Heart left ventricle (tissue), 16 donors: ENCODE measurements around the gene EPHA1. TPM values are rescaled to one million over a fixed set of nuclear protein-coding genes. Genes with fewer than 3 reads are reported as not detected.

ENCODE experiments used
- ATAC-seq, 4 donors: fragments of 200-7000 bp; cut with Tn5 transposase; one replicate each; pipeline ENCODE4 v1.9.1; 2020 to 2022; ENCODE audit warnings: moderate library complexity in 4 of 4, mild to moderate bottlenecking in 3 of 4, moderate number of reproducible peaks in 1 of 4
- DNase-seq, 5 donors: peaks; one replicate each; pipeline ENCODE4 v3.0.0-alpha.2; 2020
- H3K27ac ChIP-seq, 12 donors: fragments of 200-600 bp; sonication (generic) in 4 of 12; one replicate each; pipeline versions ENCODE4 v1.5.0 to v1.8.0; 2016 to 2022; ENCODE audit warnings: mild to moderate bottlenecking in 2 of 12
- H3K27me3 ChIP-seq, 9 donors: fragments of 200-600 bp; sonication (generic) in 2 of 9; one replicate each; pipeline versions ENCODE4 v1.5.1 to v1.8.0; 2016 to 2022; ENCODE audit warnings: mild to moderate bottlenecking in 3 of 9
- H3K36me3 ChIP-seq, 9 donors: fragments of 200-600 bp; sonication (generic) in 2 of 9; one replicate each; pipeline versions ENCODE4 v1.5.0 to v1.8.0; 2018 to 2022; ENCODE audit warnings: mild to moderate bottlenecking in 2 of 9
- H3K4me1 ChIP-seq, 12 donors: fragments of 200-600 bp; sonication (generic) in 4 of 12; one replicate each; pipeline versions ENCODE4 v1.5.0 to v1.8.0; 2016 to 2022; ENCODE audit warnings: mild to moderate bottlenecking in 3 of 12
- H3K4me3 ChIP-seq, 12 donors: fragments of 200-600 bp; sonication (generic) in 4 of 12; one replicate each; pipeline versions ENCODE4 v1.5.0 to v1.8.0; 2017 to 2022; ENCODE audit warnings: mild to moderate bottlenecking in 9 of 12, moderate library complexity in 4 of 12
- H3K9me3 ChIP-seq, 12 donors: fragments of 200-600 bp; sonication (generic) in 4 of 12; one replicate each; pipeline versions ENCODE4 v1.5.0 to v1.8.0; 2016 to 2022; ENCODE audit warnings: mild to moderate bottlenecking in 1 of 12
- POLR2A ChIP-seq, 2 donors: fragments of 450-650 bp; IDR thresholded peaks; one replicate each; pipeline ENCODE4 v1.6.1; 2017; ENCODE audit warnings: antibody characterized with exemption in 2 of 2, mild to moderate bottlenecking in 2 of 2, moderate library complexity in 2 of 2
- WGBS, 4 donors: extraction: QIAGEN DNeasy Blood & Tissue Kit in 2 of 4; methylation state at CpG; one replicate each; pipeline versions ENCODE4 v1.1.5 to v1.1.7; 2013 to 2018; 5-methylcytosine and 5-hydroxymethylcytosine counted together
- intact Hi-C, 10 donors: fragments of 100-400 bp; cut with DNase I; formaldehyde crosslinking; loops; one replicate each; pipeline versions ENCODE4 v1.11.1 to v1.14.2; 2022
- polyA plus RNA-seq, 2 donors: library from polyadenylated mRNA; stranded (reverse); fragments of 200-250 nt; gene quantifications; one replicate each; pipeline ENCODE4 v1.2.3, GENCODE V29; 2013
- total RNA-seq, 9 donors: library from RNA; depleted of rRNA in 2 of 9; stranded (reverse); fragments of >200 nt in 2 of 9; fragmentation: NEBNext Ultra II Directional in 3 of 9; extraction: Animal tissue kit (Norgen Biotek cat#: 25700) in 3 of 9; gene quantifications; one replicate each; pipeline versions ENCODE4 v1.1.0 to v1.2.4, GENCODE V29; 2016 to 2023
- TF ChIP-seq, protein P1 (sequence below), 12 donors: fragments of 200-600 bp; sonication (generic) in 4 of 12; IDR thresholded peaks; one replicate each; pipeline versions ENCODE4 v1.5.0 to v1.8.0; 2018 to 2022; ENCODE audit warnings: antibody characterized with exemption in 12 of 12, mild to moderate bottlenecking in 5 of 12
- donor health status: ischemic (EF 13 %, LVEDD 7.1; RV severe dilation, severe dysfunction).
- donor health status: healthy with polysubstance abuse.
- donor health status: DM: no; HTN: yes; CAD: no.
- donor health status: DM: no; HTN: no; CAD: no.
- donor health status: ischemic (EF 25% LVEDD 6.9; RV normal size, moderate dysfunction).
- donor health status: ischemic (EF 25% LVEDD 5.7; RV mildly dilated, moderate dysfunction).
- donor health status: healthy.
- donor health status: DM: yes; HTN: yes; CAD: no.
- donor health status: ischemic (EF 35%, LVEDD 5.7; RV mildly dilated, moderate dysfunction).
- donor health status: nonischemic (EF 11% LVEDD 7.7; RV severe dilation, severe dysfunction).
- donor health status: DM: yes; HTN: yes; CAD: no.
- donor health status: PGD.
- donor health status: ischemic (EF 29% LVEDD 5.4; RV normal size, mild dysfunction).
- donor health status: nonischemic (EF 23%, LVEDD 6.1; RV moderate dilation, normal function).

Gene EPHA1
- total and polyA plus RNA-seq, 11 donors, result 0.04 to 0.51 (median 0.27) TPM; not detected in 7

- no peaks in the 10 kb centered on the region for H3K4me1 ChIP-seq
- no peak for DNase-seq
- TF ChIP-seq, protein P1, sequence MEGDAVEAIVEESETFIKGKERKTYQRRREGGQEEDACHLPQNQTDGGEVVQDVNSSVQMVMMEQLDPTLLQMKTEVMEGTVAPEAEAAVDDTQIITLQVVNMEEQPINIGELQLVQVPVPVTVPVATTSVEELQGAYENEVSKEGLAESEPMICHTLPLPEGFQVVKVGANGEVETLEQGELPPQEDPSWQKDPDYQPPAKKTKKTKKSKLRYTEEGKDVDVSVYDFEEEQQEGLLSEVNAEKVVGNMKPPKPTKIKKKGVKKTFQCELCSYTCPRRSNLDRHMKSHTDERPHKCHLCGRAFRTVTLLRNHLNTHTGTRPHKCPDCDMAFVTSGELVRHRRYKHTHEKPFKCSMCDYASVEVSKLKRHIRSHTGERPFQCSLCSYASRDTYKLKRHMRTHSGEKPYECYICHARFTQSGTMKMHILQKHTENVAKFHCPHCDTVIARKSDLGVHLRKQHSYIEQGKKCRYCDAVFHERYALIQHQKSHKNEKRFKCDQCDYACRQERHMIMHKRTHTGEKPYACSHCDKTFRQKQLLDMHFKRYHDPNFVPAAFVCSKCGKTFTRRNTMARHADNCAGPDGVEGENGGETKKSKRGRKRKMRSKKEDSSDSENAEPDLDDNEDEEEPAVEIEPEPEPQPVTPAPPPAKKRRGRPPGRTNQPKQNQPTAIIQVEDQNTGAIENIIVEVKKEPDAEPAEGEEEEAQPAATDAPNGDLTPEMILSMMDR (IDR thresholded peaks at IDR 0.05), result no peak
- no peak for TF ChIP-seq POLR2A (IDR thresholded peaks at IDR 0.05)
- H3K27ac ChIP-seq, result no peak overlapping the region
- intact Hi-C loops, result no loop called here
- H3K36me3 ChIP-seq, result no peaks in the 10 kb centered on the region
- no peaks in the 10 kb centered on the region for H3K9me3 ChIP-seq
- H3K4me3 ChIP-seq, result no peak overlapping the region
- 91 to 99% (median 95%) methylated on average over 5 to 9 of the region's 9 CpGs for WGBS, 4 donors
- peaks cover 0 to 6% (median 1%) of the 10 kb centered on the region in 9 donors for H3K27me3 ChIP-seq
- ATAC-seq, result no peak
Measured at GRCh38 chr7:143351574-143351973, 57.1 kb downstream of the EPHA1 start.

DNA sequence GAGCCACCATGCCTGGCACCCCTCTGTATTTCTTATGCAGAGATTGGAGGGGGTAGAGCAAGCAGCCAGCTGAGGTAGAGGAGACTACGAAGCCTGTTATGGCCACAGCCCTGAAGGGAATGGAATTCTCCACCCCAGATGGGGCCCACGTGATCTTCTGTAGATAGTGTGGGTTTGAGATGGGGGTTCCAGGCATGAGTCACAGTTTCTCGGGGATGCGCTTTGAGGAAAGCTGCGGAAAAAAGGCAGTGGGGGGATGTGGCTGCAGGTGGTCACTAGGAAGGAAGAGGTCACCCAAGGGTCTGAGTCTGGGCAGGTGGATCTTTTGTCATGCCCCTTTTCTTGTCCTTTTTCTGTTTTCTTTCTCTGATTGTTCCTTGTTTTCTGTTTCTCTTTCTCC, 57.6 kb downstream of the EPHA1 start:
- Histone ChIP-seq H3K27ac (no peak overlapping the region), H3K4me1 (no peaks in the 10 kb centered on the region), H3K9me3 (no peaks in the 10 kb centered on the region), H3K36me3 (no peaks in the 10 kb centered on the region), H3K27me3 (peaks cover 0 to 10% (median 4%) of the 10 kb centered on the region in 9 donors), H3K4me3 (no peak overlapping the region)
- intact Hi-C loops, result no loop called here
- DNase-seq (no peak), ATAC-seq (no peak)
- no peak for TF ChIP-seq POLR2A (IDR thresholded peaks at IDR 0.05)
- TF ChIP-seq, protein P1 (IDR thresholded peaks at IDR 0.05), result no peak
- WGBS, 4 donors, result 63 to 73% (median 69%) methylated on average over 5 of the region's 5 CpGs

DNA sequence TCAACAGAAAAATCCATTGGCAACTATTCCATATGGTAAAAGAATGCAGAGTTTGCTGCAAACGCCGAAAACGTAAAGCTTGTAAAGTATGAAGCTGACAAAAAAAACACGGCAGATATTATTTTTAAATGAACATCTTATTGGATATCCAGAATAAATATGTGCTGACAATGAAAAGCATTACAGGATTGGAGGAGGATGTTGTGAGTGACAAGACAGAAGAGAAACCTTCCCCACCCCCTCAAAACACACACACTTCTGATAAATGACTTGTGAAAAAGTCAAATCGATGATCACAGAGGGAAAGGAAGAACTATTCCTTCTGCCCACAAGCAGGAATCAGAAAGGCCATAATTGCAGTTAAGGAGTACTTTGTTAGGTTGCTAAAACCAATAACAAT, 60.7 kb downstream of the EPHA1 start:
- no peak overlapping the region for H3K4me3 ChIP-seq
- H3K27ac ChIP-seq, result no peak overlapping the region
- no peaks in the 10 kb centered on the region for H3K9me3 ChIP-seq
- no peak for TF ChIP-seq POLR2A (IDR thresholded peaks at IDR 0.05)
- TF ChIP-seq, protein P1 (IDR thresholded peaks at IDR 0.05), result no peak
- peaks cover 0 to 10% (median 0%) of the 10 kb centered on the region in 12 donors for H3K4me1 ChIP-seq
- peaks cover 0 to 38% (median 9%) of the 10 kb centered on the region in 9 donors for H3K27me3 ChIP-seq
- DNase-seq (no peak), ATAC-seq (no peak)
- H3K36me3 ChIP-seq, result no peaks in the 10 kb centered on the region
- intact Hi-C loops, result no loop called here
- WGBS, 4 donors, result 59 to 74% (median 66%) methylated on average over 5 of the region's 5 CpGs

DNA sequence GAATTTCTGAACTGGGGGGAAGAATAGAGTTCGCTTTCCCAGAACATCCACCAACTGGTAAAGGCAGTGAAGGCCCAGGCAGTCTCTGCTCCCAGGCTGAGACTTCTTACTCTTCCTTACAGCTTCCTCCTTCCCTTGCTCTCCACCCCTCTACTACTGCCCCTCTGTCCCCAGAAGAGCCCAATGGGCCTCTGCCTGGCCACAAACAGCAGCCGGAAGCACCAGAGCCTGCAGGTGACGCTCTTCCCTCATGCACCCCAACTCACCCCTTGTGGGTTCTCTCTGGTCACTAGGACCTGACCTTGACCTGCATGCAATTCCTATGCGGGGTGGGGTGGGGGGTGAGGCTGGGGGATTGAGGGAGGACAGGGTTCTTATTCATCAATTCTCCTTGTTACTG, 62.6 kb downstream of the EPHA1 start:
- no peak for DNase-seq
- intact Hi-C loops, result no loop called here
- TF ChIP-seq POLR2A (IDR thresholded peaks at IDR 0.05), result no peak
- TF ChIP-seq, protein P1 (IDR thresholded peaks at IDR 0.05), result no peak
- H3K4me3 ChIP-seq, result no peak overlapping the region
- H3K27ac ChIP-seq, result no peak overlapping the region
- H3K4me1 ChIP-seq, result peaks cover 0 to 10% (median 0%) of the 10 kb centered on the region in 12 donors
- no peaks in the 10 kb centered on the region for H3K36me3 ChIP-seq
- ATAC-seq, result peak in 1 of 4 donors; percentile 24
- H3K9me3 ChIP-seq, result no peaks in the 10 kb centered on the region
- peaks cover 0 to 39% (median 9%) of the 10 kb centered on the region in 9 donors for H3K27me3 ChIP-seq
- whole genome bisulfite sequencing, 4 donors, result 81 to 87% (median 85%) methylated on average over 4 of the region's 4 CpGs
